Measurements from ENCODE around the gene APOH.

The APOH gene

DNA sequence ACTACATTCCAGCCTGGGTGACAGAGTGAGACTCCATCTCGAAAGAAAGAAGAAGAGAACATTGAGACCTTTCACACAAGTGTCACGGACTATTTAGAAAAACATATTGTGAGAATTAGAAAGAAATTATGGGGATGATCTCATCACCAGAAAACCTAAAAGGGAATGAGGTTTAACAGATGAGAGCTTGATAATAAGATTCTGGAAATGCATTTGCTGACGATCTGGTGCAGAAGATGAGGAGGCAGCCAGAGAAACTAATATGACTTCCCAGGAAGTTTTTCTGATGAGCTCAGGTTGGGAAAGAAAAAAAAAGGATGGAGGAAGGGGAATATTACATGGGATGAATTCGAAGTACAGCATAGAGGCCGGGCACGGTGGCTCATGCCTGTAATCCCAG lies 10.8 kb upstream of the APOH start:
- no peaks in the 10 kb centered on the region for H3K36me3 ChIP-seq (ENCODE audit: control insufficient read depth in 2 of 2, insufficient read depth in 2 of 2, low read length in 2 of 2)
- H3K27me3 ChIP-seq (ENCODE audit: control insufficient read depth in 2 of 2, insufficient read depth in 2 of 2, low read length in 2 of 2): no peaks in the 10 kb centered on the region
- H3K4me3 ChIP-seq (ENCODE audit: low read length in 2 of 2): no peak overlapping the region
- H3K4me1 ChIP-seq (ENCODE audit: control insufficient read depth in 2 of 2, insufficient read depth in 2 of 2, low read length in 2 of 2): no peaks in the 10 kb centered on the region
- H3K9me3 ChIP-seq (ENCODE audit: control insufficient read depth in 2 of 2, low read length in 2 of 2): no peaks in the 10 kb centered on the region
- no peak overlapping the region for H3K9ac ChIP-seq (ENCODE audit: low read depth in 1 of 2, low read length in 2 of 2)
- no peak overlapping the region for H3K27ac ChIP-seq (ENCODE audit: low read depth in 2 of 2, low read length in 2 of 2)

DNA sequence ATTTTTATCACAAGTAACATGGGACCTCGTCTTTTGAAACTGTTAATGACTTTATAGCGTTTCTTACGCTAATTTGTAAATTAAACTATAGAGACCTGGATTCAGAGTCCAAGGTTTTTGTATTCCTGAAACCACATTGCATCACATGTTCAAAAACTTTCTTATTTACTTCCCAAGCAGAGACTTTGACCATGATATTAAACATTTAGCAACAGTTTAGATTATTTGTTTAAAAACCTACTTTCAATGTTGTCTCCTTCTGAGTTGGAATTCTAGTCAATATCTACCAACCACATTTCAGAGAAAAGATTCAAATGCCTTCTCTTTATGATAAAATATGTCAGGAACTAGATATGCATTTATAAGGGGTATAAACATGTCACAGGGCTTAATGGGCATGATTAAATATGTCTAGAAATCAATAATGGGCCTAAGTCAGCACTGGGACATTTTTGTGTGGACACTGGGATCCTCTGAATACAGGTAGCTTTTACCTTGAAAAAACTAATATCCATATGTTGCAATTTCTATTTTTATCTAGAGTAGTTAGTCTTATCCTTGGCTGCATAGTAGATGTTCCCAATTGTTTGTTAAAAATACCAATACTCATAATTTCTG lies 6.3 kb upstream of the APOH start:
- Histone ChIP-seq H3K4me3 (ENCODE audit: low read length in 2 of 2) (no peak overlapping the region), H3K9ac (ENCODE audit: low read depth in 1 of 2, low read length in 2 of 2) (no peak overlapping the region), H3K9me3 (ENCODE audit: control insufficient read depth in 2 of 2, low read length in 2 of 2) (no peaks in the 10 kb centered on the region), H3K4me1 (ENCODE audit: control insufficient read depth in 2 of 2, insufficient read depth in 2 of 2, low read length in 2 of 2) (no peaks in the 10 kb centered on the region), H3K27me3 (ENCODE audit: control insufficient read depth in 2 of 2, insufficient read depth in 2 of 2, low read length in 2 of 2) (no peaks in the 10 kb centered on the region), H3K36me3 (ENCODE audit: control insufficient read depth in 2 of 2, insufficient read depth in 2 of 2, low read length in 2 of 2) (no peaks in the 10 kb centered on the region), H3K27ac (ENCODE audit: low read depth in 2 of 2, low read length in 2 of 2) (no peak overlapping the region)

DNA sequence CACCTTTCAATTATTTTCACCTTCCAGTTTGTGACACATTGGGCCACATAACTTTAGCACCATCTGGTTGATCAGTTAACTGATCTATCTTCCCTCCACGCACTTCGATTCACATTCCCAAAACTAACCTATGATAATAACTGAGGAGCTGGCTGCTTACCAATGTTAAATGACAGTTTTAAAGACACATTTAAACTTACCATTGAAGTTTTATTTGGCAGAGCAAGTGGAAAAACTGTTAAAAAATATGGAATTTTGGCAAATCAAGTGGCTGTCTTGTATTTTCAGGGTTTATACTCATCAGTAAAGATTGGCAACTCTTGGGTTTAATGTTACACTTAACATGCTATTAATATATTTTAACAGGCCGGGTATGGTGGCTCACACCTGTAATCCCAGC lies 5.4 kb upstream of the APOH start:
- Histone ChIP-seq H3K9ac (ENCODE audit: low read depth in 1 of 2, low read length in 2 of 2) (no peak overlapping the region), H3K36me3 (ENCODE audit: control insufficient read depth in 2 of 2, insufficient read depth in 2 of 2, low read length in 2 of 2) (no peaks in the 10 kb centered on the region), H3K4me1 (ENCODE audit: control insufficient read depth in 2 of 2, insufficient read depth in 2 of 2, low read length in 2 of 2) (no peaks in the 10 kb centered on the region), H3K4me3 (ENCODE audit: low read length in 2 of 2) (no peak overlapping the region), H3K27me3 (ENCODE audit: control insufficient read depth in 2 of 2, insufficient read depth in 2 of 2, low read length in 2 of 2) (no peaks in the 10 kb centered on the region), H3K9me3 (ENCODE audit: control insufficient read depth in 2 of 2, low read length in 2 of 2) (no peaks in the 10 kb centered on the region), H3K27ac (ENCODE audit: low read depth in 2 of 2, low read length in 2 of 2) (no peak overlapping the region)

GRCh38 chr17:66233023-66233753 lies 4.0 kb upstream of the APOH start:
- Histone ChIP-seq H3K36me3 (ENCODE audit: control insufficient read depth in 2 of 2, insufficient read depth in 2 of 2, low read length in 2 of 2) (no peaks in the 10 kb centered on the region), H3K9me3 (ENCODE audit: control insufficient read depth in 2 of 2, low read length in 2 of 2) (no peaks in the 10 kb centered on the region), H3K4me1 (ENCODE audit: control insufficient read depth in 2 of 2, insufficient read depth in 2 of 2, low read length in 2 of 2) (no peaks in the 10 kb centered on the region), H3K4me3 (ENCODE audit: low read length in 2 of 2) (no peak overlapping the region), H3K27me3 (ENCODE audit: control insufficient read depth in 2 of 2, insufficient read depth in 2 of 2, low read length in 2 of 2) (no peaks in the 10 kb centered on the region), H3K9ac (ENCODE audit: low read depth in 1 of 2, low read length in 2 of 2) (no peak overlapping the region), H3K27ac (ENCODE audit: low read depth in 2 of 2, low read length in 2 of 2) (no peak overlapping the region)

GRCh38 chr17:66230922-66231591 lies 1.8 kb upstream of the APOH start:
- H3K9ac ChIP-seq (ENCODE audit: low read depth in 1 of 2, low read length in 2 of 2): no peak overlapping the region
- no peaks in the 10 kb centered on the region for H3K36me3 ChIP-seq (ENCODE audit: control insufficient read depth in 2 of 2, insufficient read depth in 2 of 2, low read length in 2 of 2)
- H3K9me3 ChIP-seq (ENCODE audit: control insufficient read depth in 2 of 2, low read length in 2 of 2): no peaks in the 10 kb centered on the region
- no peaks in the 10 kb centered on the region for H3K4me1 ChIP-seq (ENCODE audit: control insufficient read depth in 2 of 2, insufficient read depth in 2 of 2, low read length in 2 of 2)
- H3K27ac ChIP-seq (ENCODE audit: low read depth in 2 of 2, low read length in 2 of 2): no peak overlapping the region
- no peaks in the 10 kb centered on the region for H3K27me3 ChIP-seq (ENCODE audit: control insufficient read depth in 2 of 2, insufficient read depth in 2 of 2, low read length in 2 of 2)
- H3K4me3 ChIP-seq (ENCODE audit: low read length in 2 of 2): no peak overlapping the region

DNA sequence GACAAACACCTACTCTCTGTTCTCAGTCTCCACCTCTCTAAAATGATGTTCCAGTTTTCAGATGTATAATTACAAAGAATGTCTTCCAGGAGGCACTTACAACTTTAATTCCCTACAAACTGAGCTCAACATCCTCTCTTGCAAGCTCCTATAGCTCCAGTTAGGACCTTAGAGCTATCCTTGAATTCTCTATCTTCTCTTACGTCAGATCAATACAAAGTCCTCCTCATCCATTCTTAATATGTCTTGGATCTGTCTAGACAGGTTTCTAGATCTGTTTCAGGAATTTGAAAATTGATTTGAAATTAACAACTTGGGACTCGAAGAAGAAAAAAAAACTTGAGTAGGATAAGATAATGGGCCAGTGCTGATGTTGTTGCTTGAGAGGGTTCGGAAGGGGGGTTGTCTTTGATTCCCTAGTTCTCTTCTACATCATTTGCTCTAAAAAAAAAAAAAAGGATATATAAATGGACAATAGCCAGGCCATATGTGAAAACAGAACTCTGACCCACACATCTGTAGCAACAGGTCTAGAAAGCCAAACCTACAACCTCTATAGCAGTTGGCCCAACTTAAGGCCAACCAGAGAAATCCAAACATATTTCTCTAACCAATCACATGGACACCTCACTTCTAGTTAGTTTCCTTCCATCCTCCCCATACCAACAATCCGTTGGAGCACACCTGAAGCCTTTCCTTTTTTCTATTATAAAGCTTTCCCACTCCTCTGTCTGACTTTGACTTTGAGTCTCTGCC lies 746 bp upstream of the APOH start:
- Histone ChIP-seq H3K27ac (ENCODE audit: low read depth in 2 of 2, low read length in 2 of 2) (no peak overlapping the region), H3K4me3 (ENCODE audit: low read length in 2 of 2) (no peak overlapping the region), H3K9me3 (ENCODE audit: control insufficient read depth in 2 of 2, low read length in 2 of 2) (no peaks in the 10 kb centered on the region), H3K27me3 (ENCODE audit: control insufficient read depth in 2 of 2, insufficient read depth in 2 of 2, low read length in 2 of 2) (no peaks in the 10 kb centered on the region), H3K9ac (ENCODE audit: low read depth in 1 of 2, low read length in 2 of 2) (no peak overlapping the region), H3K4me1 (ENCODE audit: control insufficient read depth in 2 of 2, insufficient read depth in 2 of 2, low read length in 2 of 2) (no peaks in the 10 kb centered on the region), H3K36me3 (ENCODE audit: control insufficient read depth in 2 of 2, insufficient read depth in 2 of 2, low read length in 2 of 2) (no peaks in the 10 kb centered on the region)

- Histone ChIP-seq H3K9ac (ENCODE audit: low read depth in 1 of 2, low read length in 2 of 2) (no peak overlapping the region), H3K27ac (ENCODE audit: low read depth in 2 of 2, low read length in 2 of 2) (no peak overlapping the region), H3K27me3 (ENCODE audit: control insufficient read depth in 2 of 2, insufficient read depth in 2 of 2, low read length in 2 of 2) (no peaks in the 10 kb centered on the region), H3K36me3 (ENCODE audit: control insufficient read depth in 2 of 2, insufficient read depth in 2 of 2, low read length in 2 of 2) (no peaks in the 10 kb centered on the region), H3K9me3 (ENCODE audit: control insufficient read depth in 2 of 2, low read length in 2 of 2) (no peaks in the 10 kb centered on the region), H3K4me3 (ENCODE audit: low read length in 2 of 2) (no peak overlapping the region), H3K4me1 (ENCODE audit: control insufficient read depth in 2 of 2, insufficient read depth in 2 of 2, low read length in 2 of 2) (no peaks in the 10 kb centered on the region)
These were observed 1.8 kb downstream of the APOH start for GRCh38 chr17:66227212-66228045.

DNA sequence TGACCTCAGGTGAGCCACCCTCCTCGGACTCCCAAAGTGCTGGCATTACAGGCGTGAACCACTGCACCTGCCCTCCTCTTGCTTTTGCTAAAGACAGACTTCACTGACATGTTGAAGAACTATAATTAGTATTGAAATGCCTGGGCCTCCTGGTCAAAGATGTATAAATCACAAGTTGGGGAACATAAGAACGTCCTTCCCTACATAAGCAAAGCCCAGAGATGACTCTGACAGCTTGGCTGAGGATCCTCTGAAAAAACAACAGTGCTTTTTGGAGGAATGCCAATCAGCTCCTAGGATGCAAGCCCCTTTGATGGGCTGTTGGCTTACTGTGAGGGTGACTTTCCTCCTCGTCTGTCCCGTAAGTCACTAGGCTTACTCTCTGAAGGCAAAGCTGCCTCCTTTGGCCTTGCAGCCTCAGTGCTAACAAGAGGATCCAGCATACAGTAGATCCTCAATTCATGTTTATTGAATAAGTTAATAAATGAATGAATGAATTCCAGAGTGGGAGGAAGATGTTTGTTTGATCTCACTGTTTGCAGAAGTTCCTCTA lies 6.3 kb downstream of the APOH start:
- Histone ChIP-seq H3K4me1 (ENCODE audit: control insufficient read depth in 2 of 2, insufficient read depth in 2 of 2, low read length in 2 of 2) (no peaks in the 10 kb centered on the region), H3K27me3 (ENCODE audit: control insufficient read depth in 2 of 2, insufficient read depth in 2 of 2, low read length in 2 of 2) (no peaks in the 10 kb centered on the region), H3K27ac (ENCODE audit: low read depth in 2 of 2, low read length in 2 of 2) (no peak overlapping the region), H3K9ac (ENCODE audit: low read depth in 1 of 2, low read length in 2 of 2) (no peak overlapping the region), H3K36me3 (ENCODE audit: control insufficient read depth in 2 of 2, insufficient read depth in 2 of 2, low read length in 2 of 2) (no peaks in the 10 kb centered on the region), H3K4me3 (ENCODE audit: low read length in 2 of 2) (no peak overlapping the region), H3K9me3 (ENCODE audit: control insufficient read depth in 2 of 2, low read length in 2 of 2) (no peaks in the 10 kb centered on the region)

DNA sequence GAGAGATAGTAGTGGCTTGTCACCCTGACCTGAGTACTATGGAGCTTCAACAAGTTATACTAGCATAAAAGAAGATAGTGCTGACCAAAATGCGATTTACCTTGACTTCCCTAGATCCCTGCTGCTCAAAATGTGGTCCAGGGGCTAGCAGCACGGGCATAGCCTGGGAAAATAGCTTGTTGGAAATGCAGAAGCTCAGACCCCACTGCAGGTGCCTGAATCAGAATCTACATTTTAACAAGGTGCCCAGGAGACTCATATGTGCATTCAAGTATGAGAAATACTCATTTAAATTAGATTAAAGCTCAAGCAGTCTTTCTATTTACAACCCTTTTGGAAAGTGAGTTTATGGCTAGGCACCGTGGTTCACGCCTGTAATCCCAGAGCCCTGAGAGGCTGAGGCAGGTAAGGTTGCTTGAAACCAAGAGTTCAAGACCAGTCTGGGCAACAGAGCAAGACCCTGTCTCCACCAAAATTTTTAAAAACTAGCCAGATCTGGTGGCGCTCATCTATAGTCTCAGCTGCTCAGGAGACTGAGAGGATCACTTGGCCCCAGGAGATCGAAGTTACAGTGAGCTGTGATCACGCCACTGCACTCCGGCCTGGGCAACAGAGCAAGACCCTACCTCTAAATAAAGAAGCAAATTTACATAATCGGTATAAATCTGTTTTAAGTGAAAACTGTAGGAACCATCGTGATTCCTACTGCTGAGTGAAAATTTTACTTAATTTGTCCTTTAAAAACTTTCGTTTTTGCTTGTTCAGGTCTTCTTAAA lies 7.3 kb downstream of the APOH start:
- H3K4me1 ChIP-seq (ENCODE audit: control insufficient read depth in 2 of 2, insufficient read depth in 2 of 2, low read length in 2 of 2): no peaks in the 10 kb centered on the region
- no peak overlapping the region for H3K27ac ChIP-seq (ENCODE audit: low read depth in 2 of 2, low read length in 2 of 2)
- H3K9me3 ChIP-seq (ENCODE audit: control insufficient read depth in 2 of 2, low read length in 2 of 2): no peaks in the 10 kb centered on the region
- H3K4me3 ChIP-seq (ENCODE audit: low read length in 2 of 2): no peak overlapping the region
- H3K27me3 ChIP-seq (ENCODE audit: control insufficient read depth in 2 of 2, insufficient read depth in 2 of 2, low read length in 2 of 2): no peaks in the 10 kb centered on the region
- no peak overlapping the region for H3K9ac ChIP-seq (ENCODE audit: low read depth in 1 of 2, low read length in 2 of 2)
- no peaks in the 10 kb centered on the region for H3K36me3 ChIP-seq (ENCODE audit: control insufficient read depth in 2 of 2, insufficient read depth in 2 of 2, low read length in 2 of 2)
